Testis (tissue), 3 donors: Measurements from ENCODE around the gene PRELP. TPM values are rescaled to one million over a fixed set of nuclear protein-coding genes. Genes with fewer than 3 reads are reported as not detected.

Source experiments
- DNase-seq: peaks from one replicate; pipeline ENCODE4 v3.0.0-alpha.2; 2019
- H3K27ac ChIP-seq, 2 donors: fragments of 200-600 bp; sonication (generic); one replicate each; pipeline ENCODE4 v1.5.1; 2019
- H3K27me3 ChIP-seq: fragments of 200-600 bp; sonication (generic); one replicate; pipeline ENCODE4 v1.5.1; 2019
- H3K36me3 ChIP-seq: fragments of 200-600 bp; sonication (generic); one replicate; pipeline ENCODE4 v1.5.1; 2017; ENCODE audit warnings: low read depth; ENCODE audit errors: missing control alignments
- H3K4me1 ChIP-seq: fragments of 200-600 bp; sonication (generic); one replicate; pipeline ENCODE4 v1.5.1; 2019
- H3K4me3 ChIP-seq, 2 donors: fragments of 200-600 bp; sonication (generic); one replicate each; pipeline ENCODE4 v1.5.1; 2017 to 2019
- H3K9me3 ChIP-seq: fragments of 200-600 bp; sonication (generic); one replicate; pipeline ENCODE4 v1.5.1; 2017
- CTCF ChIP-seq, 3 experiments: fragments of 450-650 bp in 2 of 3; fragments of 200-600 bp in 1 of 3; sonication (generic) in 1 of 3; IDR thresholded peaks; one replicate each; pipeline ENCODE4 v1.5.1; 2016 to 2019; ENCODE audit warnings: antibody characterized with exemption in 3 of 3, mild to moderate bottlenecking in 2 of 3, moderate library complexity in 1 of 3
- POLR2A ChIP-seq: fragments of 450-650 bp; IDR thresholded peaks from one replicate; pipeline ENCODE4 v1.6.1; 2017; ENCODE audit warnings: antibody characterized with exemption, mild to moderate bottlenecking, moderate library complexity
- WGBS, 2 donors: methylation state at CpG; one replicate each; pipeline ENCODE4 v1.1.5; 2018; 5-methylcytosine and 5-hydroxymethylcytosine counted together
- intact Hi-C: fragments of 100-400 bp; cut with DNase I; formaldehyde crosslinking; loops from one replicate; pipeline ENCODE4 v1.15.1; 2023; ENCODE audit warnings: low total_unique reads
- polyA plus RNA-seq: library from polyadenylated mRNA; stranded (reverse); fragments of 350-450 nt; fragmentation: Illumina TruSeq; extraction: RNeasy Lipid Tissue Mini Kit (QIAGEN cat#74804); gene quantifications from one replicate; pipeline ENCODE4 v1.2.3, GENCODE V29; 2014; ENCODE audit warnings: low read depth, low replicate concordance; ENCODE audit not compliant: insufficient read depth
- total RNA-seq, 2 donors: library from RNA; depleted of rRNA; stranded (reverse); fragments of >200 nt; gene quantifications; one replicate each; pipeline ENCODE4 v1.2.3, GENCODE V29; 2016

PRELP gene
- total and polyA plus RNA-seq, 3 donors from 2014 or later: 9.6 to 26.5 (median 10.0) TPM

GRCh38 chr1:203512517-203512847 lies 36.9 kb downstream of the PRELP start:
- TF ChIP-seq CTCF (IDR thresholded peaks at IDR 0.05) (no peak), POLR2A (no peak)
- WGBS, 2 donors: 56 to 71% methylated on average over 1 of the region's 1 CpG
- Histone ChIP-seq H3K4me1 (peaks cover 25% of the 10 kb centered on the region), H3K27ac (no peak overlapping the region), H3K27me3 (no peaks in the 10 kb centered on the region), H3K9me3 (no peaks in the 10 kb centered on the region), H3K36me3 (no peaks in the 10 kb centered on the region), H3K4me3 (no peak overlapping the region)
- intact Hi-C loops: no loop called here
- no peak for DNase-seq

- Histone ChIP-seq H3K4me1 (peaks cover 21% of the 10 kb centered on the region), H3K27me3 (no peaks in the 10 kb centered on the region), H3K4me3 (no peak overlapping the region), H3K36me3 (no peaks in the 10 kb centered on the region), H3K27ac (no peak overlapping the region), H3K9me3 (no peaks in the 10 kb centered on the region)
- TF ChIP-seq CTCF (IDR thresholded peaks at IDR 0.05) (no peak), POLR2A (no peak)
- WGBS, 2 donors: 71 to 80% methylated on average over 10 of the region's 10 CpGs
- no peak for DNase-seq
- intact Hi-C loops: no loop called here
Observed at GRCh38 chr1:203512848-203513584, 37.4 kb downstream of the PRELP start.

- H3K4me3 ChIP-seq: no peak overlapping the region
- no peaks in the 10 kb centered on the region for H3K9me3 ChIP-seq
- no peak overlapping the region for H3K27ac ChIP-seq
- intact Hi-C loops: no loop called here
- peaks cover 15% of the 10 kb centered on the region for H3K4me1 ChIP-seq
- H3K27me3 ChIP-seq: no peaks in the 10 kb centered on the region
- no peaks in the 10 kb centered on the region for H3K36me3 ChIP-seq
- DNase-seq: no peak
- 55 to 77% methylated on average over 8 to 9 of the region's 9 CpGs for WGBS, 2 donors
- TF ChIP-seq POLR2A (no peak), CTCF (IDR thresholded peaks at IDR 0.05) (no peak)
Observed at GRCh38 chr1:203513585-203514031, 38.0 kb downstream of the PRELP start.

GRCh38 chr1:203516184-203516583 lies 40.6 kb downstream of the PRELP start:
- Histone ChIP-seq H3K27me3 (no peaks in the 10 kb centered on the region), H3K4me1 (peaks cover 16% of the 10 kb centered on the region), H3K27ac (no peak overlapping the region), H3K9me3 (no peaks in the 10 kb centered on the region), H3K36me3 (no peaks in the 10 kb centered on the region), H3K4me3 (no peak overlapping the region)
- TF ChIP-seq CTCF (IDR thresholded peaks at IDR 0.05): no peak
- no peak for TF ChIP-seq POLR2A
- 88 to 92% methylated on average over 9 of the region's 9 CpGs for WGBS, 2 donors
- DNase-seq: no peak
- intact Hi-C loops: no loop called here

- H3K27ac ChIP-seq: no peak overlapping the region
- intact Hi-C loops: no loop called here
Observed at GRCh38 chr1:203516906-203517305, 41.3 kb downstream of the PRELP start.

More at GRCh38 chr1:203516906-203517305, 41.3 kb downstream of the PRELP start:
- no peaks in the 10 kb centered on the region for H3K27me3 ChIP-seq
- H3K9me3 ChIP-seq: no peaks in the 10 kb centered on the region
- H3K4me3 ChIP-seq: no peak overlapping the region
- H3K4me1 ChIP-seq: peaks cover 23% of the 10 kb centered on the region
- 70 to 75% methylated on average over 5 of the region's 5 CpGs for WGBS, 2 donors
- H3K36me3 ChIP-seq: no peaks in the 10 kb centered on the region
- DNase-seq: no peak
- no peak for TF ChIP-seq CTCF (IDR thresholded peaks at IDR 0.05)
- TF ChIP-seq POLR2A: no peak
